GM23338 (cell line): Measurements from ENCODE around the gene ZMAT3.

Experiments used
- EZH2phosphoT487 ChIP-seq: fragments of 200-600 bp; sonication (generic); IDR thresholded peaks from one replicate; pipeline ENCODE4 v1.8.1; 2018; ENCODE audit warnings: antibody characterized with exemption; ENCODE audit not compliant: unreplicated experiment
- POLR2AphosphoS5 ChIP-seq: IDR thresholded peaks from 2 replicates; pipeline ENCODE4 v1.6.1; 2016; ENCODE audit warnings: antibody characterized with exemption, low read depth
- REST ChIP-seq: IDR thresholded peaks from one replicate; pipeline ENCODE4 v1.6.1; 2018; ENCODE audit warnings: antibody characterized with exemption; ENCODE audit not compliant: unreplicated experiment
- TF ChIP-seq, protein P1 (sequence below), 2 experiments: fragments of 200-600 bp in 1 of 2; sonication (generic) in 1 of 2; conservative IDR thresholded peaks; 2 replicates each; pipeline versions ENCODE4 v1.5.1 to v1.6.1; 2016 to 2017; ENCODE audit warnings: antibody characterized with exemption in 2 of 2, low read depth in 2 of 2, mild to moderate bottlenecking in 2 of 2, moderate library complexity in 1 of 2

- TF ChIP-seq, protein P1, sequence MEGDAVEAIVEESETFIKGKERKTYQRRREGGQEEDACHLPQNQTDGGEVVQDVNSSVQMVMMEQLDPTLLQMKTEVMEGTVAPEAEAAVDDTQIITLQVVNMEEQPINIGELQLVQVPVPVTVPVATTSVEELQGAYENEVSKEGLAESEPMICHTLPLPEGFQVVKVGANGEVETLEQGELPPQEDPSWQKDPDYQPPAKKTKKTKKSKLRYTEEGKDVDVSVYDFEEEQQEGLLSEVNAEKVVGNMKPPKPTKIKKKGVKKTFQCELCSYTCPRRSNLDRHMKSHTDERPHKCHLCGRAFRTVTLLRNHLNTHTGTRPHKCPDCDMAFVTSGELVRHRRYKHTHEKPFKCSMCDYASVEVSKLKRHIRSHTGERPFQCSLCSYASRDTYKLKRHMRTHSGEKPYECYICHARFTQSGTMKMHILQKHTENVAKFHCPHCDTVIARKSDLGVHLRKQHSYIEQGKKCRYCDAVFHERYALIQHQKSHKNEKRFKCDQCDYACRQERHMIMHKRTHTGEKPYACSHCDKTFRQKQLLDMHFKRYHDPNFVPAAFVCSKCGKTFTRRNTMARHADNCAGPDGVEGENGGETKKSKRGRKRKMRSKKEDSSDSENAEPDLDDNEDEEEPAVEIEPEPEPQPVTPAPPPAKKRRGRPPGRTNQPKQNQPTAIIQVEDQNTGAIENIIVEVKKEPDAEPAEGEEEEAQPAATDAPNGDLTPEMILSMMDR (conservative IDR thresholded peaks at IDR 0.05; ENCODE audit: low read depth in 2 of 2), result no peak
- TF ChIP-seq REST (no peak), POLR2AphosphoS5 (no peak), EZH2phosphoT487 (no peak)
Measured at GRCh38 chr3:178987745-178988144, 83.9 kb downstream of the ZMAT3 start.
